IPS-11a (cell line): Measurements from ENCODE around the gene XPNPEP2.

Experiments used
- H3K4me3 ChIP-seq: one replicate; pipeline ENCODE4 v1.5.1; 2013; ENCODE audit warnings: low read depth, low read length, control low read depth

XPNPEP2 gene

GRCh38 chrX:129738466-129739308 is at the start of gene XPNPEP2:
Gene XPNPEP2, plus strand, starts transcription at chrX:129738979. Its CDS starts 235 bp downstream, at chrX:129739214.
- H3K4me3 ChIP-seq: no peak within 1 kb of the TSS

DNA sequence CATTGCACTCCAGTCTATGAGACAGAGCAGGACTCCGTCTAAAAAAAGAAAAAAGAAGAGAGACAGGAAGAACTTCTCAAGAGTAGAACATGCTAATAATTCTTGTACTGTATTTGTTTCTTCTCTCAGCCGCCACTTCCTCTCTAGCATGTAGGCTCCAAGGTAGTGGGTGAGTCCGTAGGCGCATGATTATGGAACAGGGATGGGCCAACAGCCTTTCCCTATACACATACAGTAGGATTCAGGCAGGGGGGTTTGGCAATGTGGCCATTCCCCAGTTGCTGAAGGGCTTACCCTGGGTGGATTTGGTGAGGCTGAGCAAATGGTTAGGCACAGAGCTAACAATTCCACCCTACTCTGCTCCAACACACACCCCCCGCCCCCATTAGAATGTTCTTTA is 49.0 kb upstream of the XPNPEP2 start:
- no peak overlapping the region for H3K4me3 ChIP-seq

- no peak overlapping the region for H3K4me3 ChIP-seq
Measured at GRCh38 chrX:129690435-129690834, 48.3 kb upstream of the XPNPEP2 start.

- no peak overlapping the region for H3K4me3 ChIP-seq
Measured at GRCh38 chrX:129693354-129693753, 45.4 kb upstream of the XPNPEP2 start.

GRCh38 chrX:129694805-129695204 is 44.0 kb upstream of the XPNPEP2 start:
- no peak overlapping the region for H3K4me3 ChIP-seq

GRCh38 chrX:129695535-129695934 is 43.2 kb upstream of the XPNPEP2 start:
- H3K4me3 ChIP-seq: no peak overlapping the region

GRCh38 chrX:129695937-129696336 is 42.8 kb upstream of the XPNPEP2 start:
- H3K4me3 ChIP-seq: no peak overlapping the region

DNA sequence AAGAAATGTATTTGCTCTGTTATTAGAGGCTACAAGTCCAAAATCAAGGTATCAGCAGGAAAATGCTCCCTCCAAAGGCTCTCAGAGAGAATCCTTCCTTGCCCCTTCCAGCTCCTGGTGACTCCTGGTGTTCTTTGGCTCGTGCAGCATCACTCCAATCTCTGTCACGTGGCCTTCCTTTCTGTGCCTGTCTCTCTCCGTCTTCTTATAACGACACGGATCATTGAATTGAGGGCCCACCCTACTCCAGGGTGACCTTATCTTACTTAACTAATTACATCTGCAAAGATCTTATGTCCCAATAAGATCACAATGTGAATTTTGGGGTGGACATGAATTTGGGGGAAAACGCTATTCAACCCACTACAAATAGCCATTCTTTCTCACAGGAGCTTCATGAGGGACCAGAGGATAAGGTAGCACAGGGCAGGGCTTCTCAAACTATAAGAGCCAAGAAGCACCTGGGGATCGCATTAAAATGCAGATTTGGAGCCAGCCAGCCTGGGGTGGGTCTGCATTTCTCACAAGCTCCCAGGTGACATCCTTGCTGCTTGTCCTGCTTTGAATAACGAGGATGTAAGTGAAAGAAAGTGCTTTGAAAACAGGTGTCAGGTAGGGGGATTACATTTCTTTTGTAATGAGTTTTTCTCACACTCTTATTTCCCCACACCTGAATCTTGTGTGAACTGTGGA is 42.2 kb upstream of the XPNPEP2 start:
- H3K4me3 ChIP-seq: no peak overlapping the region

DNA sequence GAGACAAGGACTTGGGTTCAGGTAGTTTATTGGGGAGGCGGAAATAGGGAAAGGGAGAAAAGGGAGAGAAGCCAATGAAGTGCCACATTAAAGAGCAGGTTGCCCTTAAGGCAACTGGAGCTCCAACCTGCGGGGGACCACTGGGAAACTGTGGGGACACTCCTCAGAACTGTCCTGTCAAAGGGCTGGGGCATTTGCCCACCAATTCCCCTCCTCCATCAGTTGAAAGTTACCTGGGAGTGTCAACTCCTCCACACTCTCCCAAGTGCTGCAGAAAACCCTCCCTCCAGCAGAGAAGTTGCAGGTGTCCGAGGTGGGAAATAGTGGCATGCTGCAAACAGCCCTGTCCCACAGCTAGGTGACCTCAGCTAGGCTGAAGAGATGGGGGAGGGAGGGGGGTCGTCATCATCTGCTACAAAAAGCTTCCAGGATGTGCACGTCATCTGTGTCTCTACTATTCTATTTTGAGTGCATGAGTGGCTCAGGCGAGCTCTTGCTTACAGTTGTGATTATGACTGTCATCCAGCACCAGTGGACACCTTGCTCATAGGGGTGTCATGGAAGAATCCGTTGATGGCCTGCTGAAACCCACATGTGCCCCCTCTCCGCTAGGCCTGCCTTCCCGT is 41.5 kb upstream of the XPNPEP2 start:
- no peak overlapping the region for H3K4me3 ChIP-seq

- no peak overlapping the region for H3K4me3 ChIP-seq
Measured at GRCh38 chrX:129698150-129698549, 40.6 kb upstream of the XPNPEP2 start.

- H3K4me3 ChIP-seq: no peak overlapping the region
Measured at GRCh38 chrX:129700536-129700935, 38.2 kb upstream of the XPNPEP2 start.

GRCh38 chrX:129701624-129702069 is 37.1 kb upstream of the XPNPEP2 start:
- H3K4me3 ChIP-seq: no peak overlapping the region

GRCh38 chrX:129704491-129704890 is 34.3 kb upstream of the XPNPEP2 start:
- no peak overlapping the region for H3K4me3 ChIP-seq

GRCh38 chrX:129705377-129705925 is 33.3 kb upstream of the XPNPEP2 start:
- H3K4me3 ChIP-seq: no peak overlapping the region

DNA sequence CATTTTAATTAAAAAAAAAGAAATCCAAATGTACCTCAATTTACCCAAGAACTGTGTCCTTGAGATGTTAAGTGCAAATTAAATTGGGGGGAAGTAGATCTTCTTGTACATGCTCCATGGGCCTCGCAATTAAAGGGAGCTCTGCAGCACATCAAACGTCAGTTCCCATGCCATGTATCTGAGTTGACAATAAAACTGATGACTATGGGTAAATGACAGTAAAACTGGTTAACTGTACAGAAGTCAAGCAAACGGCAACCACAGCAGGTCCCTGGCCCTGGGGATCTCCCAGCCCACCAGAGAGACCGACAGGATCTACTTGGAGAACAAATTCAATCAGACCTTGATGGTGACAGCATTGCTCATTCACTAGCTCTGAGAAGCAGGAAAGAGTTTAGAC is 32.8 kb upstream of the XPNPEP2 start:
- no peak overlapping the region for H3K4me3 ChIP-seq

DNA sequence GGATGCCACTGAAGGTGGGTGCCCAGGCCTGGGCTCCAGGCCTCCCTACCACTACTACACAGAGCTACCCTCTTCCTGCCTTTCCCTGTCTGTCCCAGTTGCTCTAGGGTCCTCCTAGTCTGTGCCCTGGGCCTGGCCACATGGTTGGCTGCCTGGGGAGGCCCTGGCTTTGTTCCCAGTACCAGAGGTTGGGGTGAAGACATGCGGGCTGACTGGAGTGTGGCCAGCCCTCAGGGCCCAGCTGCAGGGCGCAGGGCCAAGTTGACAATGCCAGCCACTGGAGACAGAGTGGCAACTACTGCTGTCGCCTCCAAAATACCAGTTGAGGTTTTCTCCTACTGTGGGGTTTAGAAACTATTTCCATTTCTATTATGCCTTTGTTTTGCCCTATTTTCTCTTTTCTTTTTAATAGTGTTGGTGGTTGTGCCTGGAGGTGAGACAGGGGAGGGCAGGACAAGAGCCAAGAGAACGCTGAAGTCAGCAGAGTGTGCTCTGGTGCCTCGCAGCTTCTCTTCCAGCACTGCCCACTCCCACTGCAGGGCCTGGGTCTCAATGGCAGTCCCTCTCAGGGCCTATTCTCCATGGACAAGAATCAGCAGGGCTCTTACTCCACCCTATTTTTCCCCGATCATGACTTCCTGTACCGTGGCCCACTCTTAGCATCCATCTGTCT is 32.2 kb upstream of the XPNPEP2 start:
- no peak overlapping the region for H3K4me3 ChIP-seq

DNA sequence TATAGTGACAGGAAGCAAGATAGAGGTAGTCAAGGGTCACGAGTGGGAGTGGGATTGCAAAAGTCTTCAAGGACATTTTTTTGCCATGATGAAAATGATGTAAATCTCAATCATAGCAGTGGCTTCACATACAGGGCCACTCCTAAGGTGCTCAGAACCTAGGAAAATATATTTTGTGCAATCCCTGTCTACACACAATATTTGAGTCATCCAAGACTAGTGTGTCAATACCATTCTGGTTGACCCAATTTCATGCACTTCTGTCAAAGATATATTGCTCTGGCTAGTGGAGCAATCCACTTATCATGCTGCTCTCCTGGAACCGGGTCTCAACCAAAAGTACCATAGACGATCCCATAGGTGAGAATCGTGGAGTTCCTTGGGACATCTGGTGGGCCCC is 24.2 kb upstream of the XPNPEP2 start:
- no peak overlapping the region for H3K4me3 ChIP-seq

GRCh38 chrX:129716507-129716906 is 22.3 kb upstream of the XPNPEP2 start:
- no peak overlapping the region for H3K4me3 ChIP-seq

GRCh38 chrX:129717892-129718291 is 20.9 kb upstream of the XPNPEP2 start:
- H3K4me3 ChIP-seq: no peak overlapping the region

- H3K4me3 ChIP-seq: no peak overlapping the region
Measured at GRCh38 chrX:129718676-129719075, 20.1 kb upstream of the XPNPEP2 start.

DNA sequence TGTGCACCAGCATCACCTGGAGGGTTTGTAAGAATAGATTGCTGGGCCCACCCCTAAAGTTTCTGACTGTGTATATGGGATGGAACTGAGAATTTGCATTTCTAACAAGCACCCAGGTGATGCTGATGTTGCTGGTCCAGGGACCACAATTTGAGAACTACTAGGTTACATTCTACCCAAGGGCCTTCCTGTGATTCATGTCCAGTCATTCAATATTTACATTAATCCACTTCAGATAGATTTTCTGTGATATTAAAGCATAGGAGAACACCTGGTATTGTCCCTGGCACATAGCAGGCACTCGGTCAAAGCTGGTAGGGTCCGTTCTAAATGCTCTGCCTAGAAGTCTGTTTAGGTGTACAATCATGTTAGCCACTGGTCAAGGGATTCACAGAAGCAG is 19.5 kb upstream of the XPNPEP2 start:
- H3K4me3 ChIP-seq: no peak overlapping the region
